HG03108 (cell line): Measurements from ENCODE around the gene PPP4R3A.
"Not testable (repeated sequence)": the region's sequence is repeated elsewhere in the genome, so short reads cannot be mapped to it uniquely, and the experiment has no call there.

Experiments
- ATAC-seq: cut with Tn5 transposase; IDR thresholded peaks from one replicate; pipeline ENCODE4 v1.9.1; 2021; ENCODE audit warnings: moderate library complexity; ENCODE audit not compliant: unreplicated experiment

Gene PPP4R3A

GRCh38 chr14:91506226-91506625, 3.9 kb downstream of the PPP4R3A start:
- ATAC-seq, result no peak

DNA sequence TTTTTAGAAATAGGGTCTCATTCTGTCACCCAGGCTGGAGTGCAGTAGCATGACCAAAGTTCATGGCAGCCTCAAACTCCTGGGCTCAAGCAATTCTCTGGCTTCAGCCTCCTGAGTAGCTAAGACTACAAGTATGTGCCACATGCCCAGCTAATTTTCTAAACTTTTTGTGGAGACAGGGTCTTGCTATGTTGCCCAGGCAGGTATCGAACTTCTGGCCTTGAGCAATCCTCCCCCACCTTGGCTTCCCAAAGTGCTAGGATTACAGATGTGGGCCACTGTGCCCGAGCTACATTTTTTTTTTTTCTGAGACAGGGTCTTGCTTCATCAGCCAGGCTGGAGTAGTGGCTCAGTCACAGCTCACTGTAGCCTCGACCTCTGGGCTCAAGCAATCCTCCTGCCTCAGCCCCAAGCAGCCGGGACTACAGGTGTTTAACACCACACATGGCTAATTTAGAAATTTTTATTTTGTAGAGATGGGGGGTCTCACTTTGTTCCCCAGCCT, 7.1 kb downstream of the PPP4R3A start:
- ATAC-seq, result no peak

DNA sequence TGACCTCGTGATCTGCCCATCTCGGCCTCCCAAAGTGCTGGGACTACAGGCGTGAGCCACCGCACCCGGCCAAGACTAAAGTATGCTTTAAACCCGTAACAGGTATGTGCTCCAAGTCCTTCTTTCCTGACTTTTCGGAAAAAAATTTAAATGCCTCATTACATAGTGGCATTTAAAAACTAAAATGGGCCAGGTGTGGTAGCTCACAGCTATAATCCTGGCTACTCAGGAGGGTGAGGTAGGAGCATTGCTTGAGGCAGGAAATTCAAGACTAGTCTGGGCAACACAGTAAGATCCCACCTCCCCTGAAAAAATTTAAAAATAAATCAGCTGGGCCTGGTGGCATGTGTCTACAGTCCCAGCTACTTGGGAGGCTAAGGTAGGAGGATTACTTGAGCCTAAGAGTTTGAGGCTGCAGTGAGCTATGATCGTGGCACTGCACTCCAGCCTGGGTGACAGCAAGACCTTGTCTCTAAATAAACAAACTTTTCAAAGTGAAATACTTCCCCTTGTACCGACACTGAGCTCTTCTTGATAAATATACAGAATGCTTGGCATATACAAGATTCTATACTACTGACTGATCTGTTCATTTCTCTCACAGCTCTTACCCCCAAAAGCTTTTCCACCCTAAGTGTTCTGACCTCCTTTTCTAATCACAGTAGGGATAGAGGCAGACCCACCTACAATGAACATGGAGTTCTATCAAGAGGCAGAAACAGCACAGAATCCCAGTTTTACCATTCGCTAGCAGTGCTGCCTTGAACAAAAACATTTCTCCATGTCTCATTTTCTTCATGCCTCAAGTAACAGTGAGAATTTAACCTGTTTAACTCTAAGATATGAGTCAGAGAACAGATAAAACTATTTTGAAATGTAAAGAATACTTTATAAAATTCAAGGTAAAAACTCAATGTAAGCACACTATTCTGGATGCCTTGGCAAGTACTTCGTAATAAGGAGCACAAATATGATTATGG, 7.9 kb downstream of the PPP4R3A start:
- no peak for ATAC-seq

GRCh38 chr14:91501348-91501747, 8.8 kb downstream of the PPP4R3A start:
- no peak for ATAC-seq

- ATAC-seq, result no peak
These were observed 13.3 kb downstream of the PPP4R3A start for GRCh38 chr14:91496790-91497189.

DNA sequence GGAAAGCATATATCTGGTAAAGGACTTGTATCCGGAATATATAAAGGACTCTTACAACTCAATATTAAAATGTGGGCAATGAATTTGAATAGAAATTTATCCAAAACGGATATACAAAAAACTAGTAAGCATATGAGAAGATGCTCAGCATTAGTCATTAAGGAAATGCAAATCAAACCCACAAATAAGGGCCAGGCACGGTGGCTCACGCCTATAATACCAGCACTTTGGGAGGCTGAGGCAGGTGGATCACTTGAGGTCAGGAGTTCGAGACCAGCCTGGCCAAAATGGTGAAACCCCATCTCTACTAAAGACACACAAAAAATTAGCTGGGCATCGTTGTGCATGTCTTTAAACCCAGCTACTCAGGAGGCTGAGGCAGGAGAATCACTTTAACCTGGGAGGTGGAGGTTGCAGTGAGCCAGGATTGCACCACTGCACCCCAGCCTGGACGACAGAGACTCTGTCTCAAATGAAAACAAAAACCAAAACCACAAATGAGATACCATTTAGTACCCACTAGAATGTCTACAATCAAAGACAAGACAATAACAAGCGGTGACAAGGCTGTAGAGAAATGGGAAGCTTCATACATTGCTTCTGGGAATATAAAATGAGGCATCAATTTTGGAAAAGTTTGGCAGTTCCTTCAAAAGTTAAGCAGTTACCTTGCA, 15.6 kb downstream of the PPP4R3A start:
- ATAC-seq, result not testable (repeated sequence)

GRCh38 chr14:91493169-91493568, 16.9 kb downstream of the PPP4R3A start:
- ATAC-seq, result no peak

- ATAC-seq, result no peak
These were observed 25.4 kb downstream of the PPP4R3A start for GRCh38 chr14:91484744-91485143.

- no peak for ATAC-seq
These were observed 25.9 kb downstream of the PPP4R3A start for GRCh38 chr14:91484186-91484585.

- no peak for ATAC-seq
These were observed 27.7 kb downstream of the PPP4R3A start for GRCh38 chr14:91482263-91483013.

- ATAC-seq, result no peak
These were observed 32.7 kb downstream of the PPP4R3A start for GRCh38 chr14:91477388-91477787.

- no peak for ATAC-seq
These were observed 37.1 kb downstream of the PPP4R3A start for GRCh38 chr14:91473046-91473445.

DNA sequence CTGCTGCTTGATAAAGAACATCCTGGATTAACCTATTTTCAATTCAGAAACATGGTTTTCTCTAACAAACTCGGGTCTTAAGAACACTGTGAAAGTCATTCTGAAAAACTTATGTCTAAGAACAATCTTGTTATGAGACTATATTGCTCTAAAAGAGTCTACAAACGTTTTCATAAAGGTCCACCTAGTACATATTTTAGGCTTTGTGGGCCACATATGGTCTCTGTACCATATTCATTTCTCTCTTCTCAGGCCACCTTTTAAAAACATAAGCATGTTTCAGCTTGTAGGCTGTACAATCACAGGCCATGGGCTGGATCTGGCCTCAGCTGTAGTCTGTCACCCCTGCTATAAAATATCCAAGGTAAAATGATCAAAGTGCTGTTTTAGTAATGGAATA, 39.9 kb downstream of the PPP4R3A start:
- ATAC-seq, result no peak

DNA sequence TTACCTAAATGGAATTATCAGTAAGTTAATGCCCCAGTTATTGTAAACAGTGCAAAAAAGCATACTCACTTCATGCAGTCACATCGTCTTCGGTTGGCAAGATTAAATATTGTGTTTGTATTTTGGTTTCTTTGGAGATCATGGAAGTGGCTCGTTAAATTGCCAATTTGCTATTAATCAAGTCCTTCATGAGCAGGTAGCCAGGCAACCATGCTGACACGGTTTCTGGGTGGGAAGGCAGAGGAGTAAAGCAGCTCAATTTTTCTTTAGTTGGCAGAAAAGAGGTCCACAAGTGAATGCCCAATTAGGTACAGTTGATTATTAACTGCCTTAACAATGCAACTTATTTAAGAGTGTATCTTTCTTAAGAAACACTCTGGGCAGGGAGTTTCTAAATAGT, 43.9 kb downstream of the PPP4R3A start:
- ATAC-seq, result no peak

- ATAC-seq, result no peak
These were observed 45.4 kb downstream of the PPP4R3A start for GRCh38 chr14:91464615-91465205.

DNA sequence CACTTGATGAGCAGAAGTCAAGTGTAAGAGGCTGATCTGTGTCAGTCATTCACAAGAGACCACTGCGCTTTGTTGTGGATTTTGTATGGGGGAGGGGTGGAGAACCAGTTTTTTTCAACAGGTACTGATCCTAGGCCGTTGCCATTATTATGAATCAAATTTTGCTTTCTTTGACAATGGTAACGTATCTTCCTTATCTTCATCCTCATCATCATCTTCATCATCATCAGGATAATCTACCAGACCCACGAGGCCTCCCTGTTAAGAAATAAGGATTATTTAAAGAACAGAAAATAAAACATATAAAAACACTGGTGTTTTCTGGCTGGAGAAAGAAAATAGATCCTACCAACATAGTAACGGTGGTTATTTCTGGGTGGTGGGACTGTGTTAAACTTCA, 51.5 kb downstream of the PPP4R3A start:
- ATAC-seq, result no peak

DNA sequence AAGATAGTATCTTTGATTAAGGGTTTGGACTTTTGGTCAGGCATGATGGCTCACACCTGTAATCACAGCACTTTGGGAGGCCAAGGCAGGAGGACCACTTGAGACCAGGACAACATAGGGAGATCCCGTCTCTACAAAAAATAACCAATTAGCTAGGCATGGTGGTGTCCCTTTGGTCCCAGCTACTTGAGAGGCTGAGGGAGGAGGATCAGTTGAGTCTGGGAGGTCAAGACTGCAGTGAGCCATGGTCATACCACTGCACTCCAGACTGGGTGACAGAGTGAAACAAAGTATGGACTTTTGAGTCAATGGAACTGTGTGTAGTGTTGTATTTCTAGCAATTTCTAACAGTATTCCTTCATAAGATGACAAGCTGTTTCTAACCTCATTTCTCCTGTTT, 53.8 kb downstream of the PPP4R3A start:
- ATAC-seq, result no peak

- no peak for ATAC-seq
These were observed 55.5 kb downstream of the PPP4R3A start for GRCh38 chr14:91454580-91454979.

DNA sequence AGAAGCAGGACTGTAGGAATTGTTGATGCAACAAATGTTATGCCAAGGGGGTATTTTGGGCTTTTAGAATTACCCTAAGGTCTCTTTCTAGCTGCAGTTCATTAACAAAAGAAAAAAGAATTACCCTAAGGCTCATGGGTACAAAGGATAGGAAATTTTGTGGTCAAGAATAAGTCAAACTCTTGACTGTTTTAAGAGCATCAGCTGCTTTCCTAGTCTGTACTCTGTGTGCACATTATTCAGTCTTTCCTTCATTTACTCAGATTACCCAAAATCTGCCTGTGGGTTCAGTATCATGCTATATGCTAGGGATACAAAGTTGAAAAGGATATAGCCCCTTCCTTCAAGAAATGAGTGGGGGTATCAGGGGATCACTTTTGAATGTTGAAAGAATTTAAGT, 56.0 kb downstream of the PPP4R3A start:
- no peak for ATAC-seq

DNA sequence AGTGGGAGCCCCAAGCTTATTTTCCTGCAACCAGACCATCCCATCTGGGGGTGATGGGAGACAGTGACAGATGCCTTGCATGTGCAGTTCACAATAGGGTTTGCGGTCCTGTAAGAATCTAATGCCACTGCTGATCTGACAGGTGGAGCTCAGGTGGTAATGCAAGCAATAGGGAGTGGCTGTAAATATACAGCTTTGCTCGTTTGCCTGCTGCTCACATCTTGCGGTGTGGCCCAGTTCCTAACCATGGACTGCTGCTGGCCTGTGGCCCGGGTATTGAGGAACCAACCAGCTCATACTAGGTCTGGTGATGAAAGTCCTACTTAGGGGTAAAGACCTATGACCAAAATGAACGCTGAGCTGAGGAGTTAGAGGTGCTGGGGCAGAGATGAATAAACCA, 56.4 kb downstream of the PPP4R3A start:
- no peak for ATAC-seq
